Chondrocyte (in vitro differentiated cells): ENCODE results near the gene TCTA. TPM values are rescaled to one million over a fixed set of nuclear protein-coding genes. Genes with fewer than 3 reads are reported as not detected.

Experiments
- DNase-seq: peaks from one replicate; pipeline ENCODE4 v3.0.0; 2021; ENCODE audit warnings: mixed read lengths, low spot score
- H3K27ac Mint-ChIP-seq: one replicate; pipeline ENCODE4 v1.8.0; 2021; ENCODE audit warnings: mild to moderate bottlenecking, moderate library complexity, mixed read lengths; ENCODE audit not compliant: unreplicated experiment
- H3K27me3 Mint-ChIP-seq: 2 replicates; pipeline ENCODE4 v1.8.0; 2021; ENCODE audit warnings: low read depth, mixed read lengths
- H3K36me3 Mint-ChIP-seq: 2 replicates; pipeline ENCODE4 v1.8.0; 2021; ENCODE audit warnings: low read depth, mixed read lengths
- H3K4me1 Mint-ChIP-seq: 2 replicates; pipeline ENCODE4 v1.8.0; 2021; ENCODE audit warnings: low read depth, mild to moderate bottlenecking, mixed read lengths
- H3K4me3 Mint-ChIP-seq: one replicate; pipeline ENCODE4 v1.8.0; 2021; ENCODE audit warnings: mild to moderate bottlenecking, moderate library complexity, mixed read lengths; ENCODE audit not compliant: unreplicated experiment
- H3K9me3 Mint-ChIP-seq: 2 replicates; pipeline ENCODE4 v1.8.0; 2021; ENCODE audit warnings: low read depth, mixed read lengths
- CTCF ChIP-seq: fragments of 200-600 bp; sonication (generic); IDR thresholded peaks from 2 replicates; pipeline ENCODE4 v1.5.0; 2021; ENCODE audit warnings: antibody characterized with exemption, mild to moderate bottlenecking, moderate library complexity
- total RNA-seq: library from RNA; stranded (reverse); gene quantifications from 3 replicates; pipeline ENCODE4 v1.2.1, GENCODE V29; 2021

Gene TCTA
- total RNA-seq, 1 donor from 2014 or later: 22.5 TPM

DNA sequence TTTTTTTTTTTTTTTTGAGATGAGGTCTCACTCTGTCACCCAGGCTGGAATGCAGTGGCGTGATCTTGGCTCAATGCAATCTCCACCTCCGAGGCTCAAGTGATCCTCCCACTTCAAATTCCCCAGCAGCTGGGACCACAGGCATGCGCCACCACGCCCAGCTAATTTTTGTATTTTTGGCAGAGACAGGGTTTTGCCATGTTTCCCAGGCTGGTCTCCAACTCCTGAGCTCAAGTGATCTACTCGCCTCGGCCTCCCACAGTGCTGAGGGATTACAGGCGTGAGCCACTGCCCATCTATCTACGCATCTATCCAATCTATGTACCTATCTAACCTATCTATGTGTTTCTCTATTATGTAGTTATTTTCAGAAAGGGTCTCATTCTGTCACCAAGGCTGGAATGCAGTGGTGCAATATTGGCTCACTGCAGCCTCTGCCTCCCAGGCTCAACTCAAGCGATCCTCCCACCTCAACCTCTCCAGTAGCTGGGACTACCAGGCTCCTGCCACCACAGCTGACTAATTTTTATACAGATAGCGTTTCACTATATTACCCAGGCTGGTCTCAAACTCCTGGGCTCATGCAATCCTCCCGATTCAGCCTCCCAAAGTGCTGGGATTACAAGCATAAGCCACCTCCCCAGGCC, 33.9 kb upstream of the TCTA start:
- H3K36me3 Mint-ChIP-seq: peaks cover 11% of the 10 kb centered on the region
- no peaks in the 10 kb centered on the region for H3K27me3 Mint-ChIP-seq
- peaks cover 49% of the 10 kb centered on the region for H3K4me1 Mint-ChIP-seq
- H3K27ac Mint-ChIP-seq: peak overlapping the region; percentile 97
- no peak for TF ChIP-seq CTCF
- DNase-seq: no peak
- H3K9me3 Mint-ChIP-seq: no peaks in the 10 kb centered on the region
- H3K4me3 Mint-ChIP-seq: peak overlapping the region; percentile 43

GRCh38 chr3:49383387-49383786, 28.8 kb upstream of the TCTA start:
- no peak for TF ChIP-seq CTCF
- H3K27me3 Mint-ChIP-seq: no peaks in the 10 kb centered on the region
- peaks cover 2% of the 10 kb centered on the region for H3K36me3 Mint-ChIP-seq
- H3K4me3 Mint-ChIP-seq: no peak overlapping the region
- peak overlapping the region; percentile 85 for H3K27ac Mint-ChIP-seq
- H3K9me3 Mint-ChIP-seq: no peaks in the 10 kb centered on the region
- peaks cover 57% of the 10 kb centered on the region for H3K4me1 Mint-ChIP-seq
- DNase-seq: no peak

DNA sequence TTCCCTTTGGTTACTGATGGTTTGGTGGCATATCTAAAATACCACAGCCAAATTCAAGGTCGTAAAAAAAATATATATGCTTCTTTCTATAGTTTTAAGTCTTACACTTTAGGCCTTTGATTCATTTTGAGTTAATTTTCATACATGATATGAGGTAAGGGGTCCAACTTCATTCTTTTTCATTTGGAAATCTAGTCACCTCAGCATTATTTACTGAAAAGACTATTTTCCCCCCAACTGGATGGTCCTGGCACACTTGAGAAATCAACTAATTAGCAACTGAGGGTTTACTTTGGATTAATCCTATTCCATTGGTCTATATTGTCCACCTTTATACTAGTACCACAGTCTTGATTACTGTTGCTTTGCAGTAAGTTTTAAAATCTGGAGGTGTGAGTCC, 26.6 kb upstream of the TCTA start:
- Mint-ChIP-seq H3K27me3 (no peaks in the 10 kb centered on the region), H3K4me3 (no peak overlapping the region), H3K9me3 (no peaks in the 10 kb centered on the region), H3K27ac (no peak overlapping the region), H3K36me3 (peaks cover 3% of the 10 kb centered on the region), H3K4me1 (peaks cover 45% of the 10 kb centered on the region)
- no peak for DNase-seq
- TF ChIP-seq CTCF: no peak

DNA sequence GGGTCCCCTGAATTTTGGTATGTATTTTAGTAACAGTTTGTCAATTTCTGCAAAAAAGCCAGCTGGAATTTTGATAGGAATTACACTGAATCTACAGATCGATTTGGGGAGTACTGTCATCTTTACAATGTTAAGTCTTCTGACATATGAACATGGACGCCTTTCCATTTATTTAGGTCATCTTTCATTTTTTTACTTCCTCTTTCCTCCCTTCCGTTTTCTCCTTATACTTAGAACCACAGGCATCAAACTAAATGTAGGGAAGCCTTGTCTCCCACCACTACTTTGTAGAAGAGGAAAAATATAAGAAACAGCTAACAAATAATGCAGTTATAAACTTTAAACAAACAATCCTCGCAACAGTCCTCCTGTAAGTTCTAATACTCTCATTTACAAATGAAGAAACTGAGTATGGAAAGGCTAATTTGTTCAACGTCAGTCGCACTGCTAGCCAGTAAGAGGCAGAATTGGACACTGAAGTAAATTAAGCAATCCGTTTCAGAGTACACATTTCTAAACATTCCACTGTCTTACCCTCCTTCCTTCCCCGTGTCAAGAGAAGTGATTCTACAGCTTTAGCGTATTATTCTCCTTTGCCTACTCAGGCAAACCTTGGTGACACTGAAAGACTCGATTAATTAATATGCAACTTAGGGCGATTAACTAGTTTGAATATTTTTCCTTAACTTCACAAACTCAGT, 26.0 kb upstream of the TCTA start:
- Mint-ChIP-seq H3K27ac (peak overlapping the region; percentile 88), H3K9me3 (no peaks in the 10 kb centered on the region), H3K4me1 (peaks cover 45% of the 10 kb centered on the region), H3K4me3 (no peak overlapping the region), H3K27me3 (no peaks in the 10 kb centered on the region), H3K36me3 (peaks cover 3% of the 10 kb centered on the region)
- no peak for DNase-seq
- TF ChIP-seq CTCF: no peak

- H3K36me3 Mint-ChIP-seq: peaks cover 3% of the 10 kb centered on the region
- H3K4me3 Mint-ChIP-seq: no peak overlapping the region
- no peak for DNase-seq
- H3K9me3 Mint-ChIP-seq: no peaks in the 10 kb centered on the region
- TF ChIP-seq CTCF: no peak
- peaks cover 45% of the 10 kb centered on the region for H3K4me1 Mint-ChIP-seq
- peak overlapping the region; percentile 80 for H3K27ac Mint-ChIP-seq
- no peaks in the 10 kb centered on the region for H3K27me3 Mint-ChIP-seq
Observed at GRCh38 chr3:49387721-49388120, 24.5 kb upstream of the TCTA start.
